Measurements from ENCODE around the gene RNF43. TPM values are rescaled to one million over a fixed set of nuclear protein-coding genes. Genes with fewer than 3 reads are reported as not detected.

Gene RNF43
- total and polyA plus RNA-seq, 2 of the 13 experiments (the other 11 are each of a cell fraction or from before 2014, with no cell fraction given) = 31.0 to 53.4 TPM

GRCh38 chr17:58391302-58391984, 25.9 kb downstream of the RNF43 start (continued):
- TF ChIP-seq CHD4 (IDR thresholded peaks at IDR 0.05; ENCODE audit: borderline replicate concordance, low read length) (no peak), ZNF629 (CRISPR knock-in tag; conservative IDR thresholded peaks at IDR 0.05) (peak; percentile 74), ARHGAP35 (CRISPR knock-in tag; IDR thresholded peaks at IDR 0.05; ENCODE audit: borderline replicate concordance) (no peak; the same call in 1 of the 2 replicates), ZNF652 (CRISPR knock-in tag; IDR thresholded peaks at IDR 0.05; ENCODE audit: borderline replicate concordance, low read depth) (peak; percentile 70; the same call in 1 of the 2 replicates), SIX4 (CRISPR knock-in tag; IDR thresholded peaks at IDR 0.05) (peak; percentile 88), TOPORS (CRISPR knock-in tag; IDR thresholded peaks at IDR 0.05) (no peak), ETS1 (CRISPR knock-in tag; IDR thresholded peaks at IDR 0.05) (0 out of 2 replicates have a peak, but pooled peaks have one; percentile 30), RFX5 (IDR thresholded peaks at IDR 0.05; ENCODE audit: low read depth, low read length) (0 out of 2 replicates have a peak, but pooled peaks have one; percentile 9), DMTF1 (CRISPR knock-in tag; IDR thresholded peaks at IDR 0.05) (no peak), ZBTB49 (CRISPR knock-in tag; IDR thresholded peaks at IDR 0.05; ENCODE audit: borderline replicate concordance) (peak; percentile 17; the same call in 1 of the 2 replicates), ZMYM2 (CRISPR knock-in tag; IDR thresholded peaks at IDR 0.05) (peak; percentile 73), KAT2B (IDR thresholded peaks at IDR 0.05; ENCODE audit: borderline replicate concordance, low read depth, low read length) (no peak; the same call in 1 of the 2 replicates), MXI1 (IDR thresholded peaks at IDR 0.05; ENCODE audit: borderline replicate concordance, low read depth, low read length) (peak; percentile 94), ZNF432 (CRISPR knock-in tag; IDR thresholded peaks at IDR 0.05; ENCODE audit: borderline replicate concordance) (no peak), RAD51 (IDR thresholded peaks at IDR 0.05; ENCODE audit: borderline replicate concordance) (no peak), ZNF224 (CRISPR knock-in tag; IDR thresholded peaks at IDR 0.05) (no peak), ZNF569 (CRISPR knock-in tag; IDR thresholded peaks at IDR 0.05; ENCODE audit: borderline replicate concordance) (0 out of 2 replicates have a peak, but pooled peaks have one; percentile 42)
- TF ChIP-seq, protein P1, sequence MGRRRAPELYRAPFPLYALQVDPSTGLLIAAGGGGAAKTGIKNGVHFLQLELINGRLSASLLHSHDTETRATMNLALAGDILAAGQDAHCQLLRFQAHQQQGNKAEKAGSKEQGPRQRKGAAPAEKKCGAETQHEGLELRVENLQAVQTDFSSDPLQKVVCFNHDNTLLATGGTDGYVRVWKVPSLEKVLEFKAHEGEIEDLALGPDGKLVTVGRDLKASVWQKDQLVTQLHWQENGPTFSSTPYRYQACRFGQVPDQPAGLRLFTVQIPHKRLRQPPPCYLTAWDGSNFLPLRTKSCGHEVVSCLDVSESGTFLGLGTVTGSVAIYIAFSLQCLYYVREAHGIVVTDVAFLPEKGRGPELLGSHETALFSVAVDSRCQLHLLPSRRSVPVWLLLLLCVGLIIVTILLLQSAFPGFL (CRISPR knock-in tag; IDR thresholded peaks at IDR 0.05) = no peak
- TF ChIP-seq, protein P2, sequence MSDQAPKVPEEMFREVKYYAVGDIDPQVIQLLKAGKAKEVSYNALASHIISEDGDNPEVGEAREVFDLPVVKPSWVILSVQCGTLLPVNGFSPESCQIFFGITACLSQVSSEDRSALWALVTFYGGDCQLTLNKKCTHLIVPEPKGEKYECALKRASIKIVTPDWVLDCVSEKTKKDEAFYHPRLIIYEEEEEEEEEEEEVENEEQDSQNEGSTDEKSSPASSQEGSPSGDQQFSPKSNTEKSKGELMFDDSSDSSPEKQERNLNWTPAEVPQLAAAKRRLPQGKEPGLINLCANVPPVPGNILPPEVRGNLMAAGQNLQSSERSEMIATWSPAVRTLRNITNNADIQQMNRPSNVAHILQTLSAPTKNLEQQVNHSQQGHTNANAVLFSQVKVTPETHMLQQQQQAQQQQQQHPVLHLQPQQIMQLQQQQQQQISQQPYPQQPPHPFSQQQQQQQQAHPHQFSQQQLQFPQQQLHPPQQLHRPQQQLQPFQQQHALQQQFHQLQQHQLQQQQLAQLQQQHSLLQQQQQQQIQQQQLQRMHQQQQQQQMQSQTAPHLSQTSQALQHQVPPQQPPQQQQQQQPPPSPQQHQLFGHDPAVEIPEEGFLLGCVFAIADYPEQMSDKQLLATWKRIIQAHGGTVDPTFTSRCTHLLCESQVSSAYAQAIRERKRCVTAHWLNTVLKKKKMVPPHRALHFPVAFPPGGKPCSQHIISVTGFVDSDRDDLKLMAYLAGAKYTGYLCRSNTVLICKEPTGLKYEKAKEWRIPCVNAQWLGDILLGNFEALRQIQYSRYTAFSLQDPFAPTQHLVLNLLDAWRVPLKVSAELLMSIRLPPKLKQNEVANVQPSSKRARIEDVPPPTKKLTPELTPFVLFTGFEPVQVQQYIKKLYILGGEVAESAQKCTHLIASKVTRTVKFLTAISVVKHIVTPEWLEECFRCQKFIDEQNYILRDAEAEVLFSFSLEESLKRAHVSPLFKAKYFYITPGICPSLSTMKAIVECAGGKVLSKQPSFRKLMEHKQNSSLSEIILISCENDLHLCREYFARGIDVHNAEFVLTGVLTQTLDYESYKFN (CRISPR knock-in tag; conservative IDR thresholded peaks at IDR 0.05) = peak; percentile 100
